PC-3 (cell line): ENCODE results near the gene ARL5A.

ENCODE experiments used
- CTCF ChIP-seq: fragments of 300-600 bp; sonication (generic); conservative IDR thresholded peaks from 2 replicates; pipeline ENCODE4 v1.5.1; 2017; ENCODE audit warnings: antibody characterized with exemption, low read depth, mild to moderate bottlenecking, low read length
- EZH2 ChIP-seq: fragments of 300-600 bp; sonication (generic); IDR thresholded peaks from one replicate; pipeline ENCODE4 v1.6.1; 2017; ENCODE audit warnings: antibody characterized with exemption, mild to moderate bottlenecking, low read length; ENCODE audit not compliant: unreplicated experiment

DNA sequence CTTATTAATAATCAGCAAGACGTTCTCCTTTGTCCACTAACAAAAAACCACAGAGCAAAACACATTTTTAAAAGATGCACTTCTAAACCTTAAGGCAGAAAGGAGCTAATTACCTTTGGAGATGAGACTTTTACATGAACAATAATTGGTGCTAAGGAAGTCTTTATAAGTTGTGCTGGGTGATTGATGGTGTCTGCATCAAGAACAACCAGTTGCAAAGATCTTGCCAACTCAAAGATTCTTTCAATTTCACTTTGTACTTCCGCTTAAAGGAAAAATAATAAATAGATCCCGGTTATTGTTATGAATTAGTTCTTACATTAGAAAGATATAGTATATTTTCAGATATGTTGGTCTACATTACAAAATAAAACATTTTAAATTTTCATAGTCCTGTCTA is 26.9 kb upstream of the ARL5A start:
- TF ChIP-seq CTCF, result no peak
- no peak for TF ChIP-seq EZH2
